KMS-11 (cell line): ENCODE measurements around the gene AGBL5.
A peak's percentile ranks its signal among the peaks of the same experiment; 100 is the strongest.

Experiments
- H2AFZ ChIP-seq: fragments of 200-600 bp; sonication (generic); 2 replicates; pipeline ENCODE4 v1.6.1; 2016; ENCODE audit warnings: antibody characterized with exemption, mixed run types, low read depth
- H3K27ac ChIP-seq: fragments of 200-600 bp; sonication (generic); 2 replicates; pipeline ENCODE4 v1.6.1; 2016; ENCODE audit warnings: mild to moderate bottlenecking, mixed run types
- H3K27me3 ChIP-seq: fragments of 200-600 bp; sonication (generic); 2 replicates; pipeline ENCODE4 v1.6.1; 2017; ENCODE audit warnings: mild to moderate bottlenecking, low read depth, mixed run types, moderate library complexity; ENCODE audit not compliant: insufficient read depth
- H3K36me3 ChIP-seq: fragments of 200-600 bp; sonication (generic); 2 replicates; pipeline ENCODE4 v1.6.1; 2017; ENCODE audit warnings: mild to moderate bottlenecking, mixed run types; ENCODE audit not compliant: insufficient read depth
- H3K4me1 ChIP-seq: fragments of 200-600 bp; sonication (generic); 2 replicates; pipeline ENCODE4 v1.6.1; 2016; ENCODE audit warnings: mild to moderate bottlenecking, low read depth, mixed run types; ENCODE audit not compliant: poor library complexity, severe bottlenecking
- H3K4me2 ChIP-seq: fragments of 200-600 bp; sonication (generic); 2 replicates; pipeline ENCODE4 v1.7.0; 2016; ENCODE audit warnings: mild to moderate bottlenecking, mixed run types
- H3K4me3 ChIP-seq: fragments of 200-600 bp; sonication (generic); IDR thresholded peaks from 2 replicates; pipeline ENCODE4 v1.6.1; 2017; ENCODE audit warnings: low read depth, low read length, mixed read lengths; ENCODE audit not compliant: insufficient read depth
- H3K79me2 ChIP-seq: fragments of 200-600 bp; sonication (generic); 2 replicates; pipeline ENCODE4 v1.6.1; 2016; ENCODE audit warnings: low read depth, mixed run types; ENCODE audit not compliant: insufficient read depth
- H3K9ac ChIP-seq: fragments of 200-600 bp; sonication (generic); 2 replicates; pipeline ENCODE4 v1.6.1; 2016; ENCODE audit warnings: mild to moderate bottlenecking, mixed run types
- H4K20me1 ChIP-seq: fragments of 200-600 bp; sonication (generic); 2 replicates; pipeline ENCODE4 v1.6.1; 2016; ENCODE audit warnings: mild to moderate bottlenecking, mixed run types; ENCODE audit not compliant: insufficient read depth
- CTCF ChIP-seq: fragments of 200-600 bp; sonication (generic); conservative IDR thresholded peaks from 2 replicates; pipeline ENCODE4 v1.6.1; 2017; ENCODE audit warnings: low read depth, mild to moderate bottlenecking, antibody characterized with exemption, low read length, moderate library complexity, mixed read lengths

Gene AGBL5

GRCh38 chr2:27084297-27085061, 33.0 kb downstream of the AGBL5 start:
- Histone ChIP-seq H2AFZ (no peak overlapping the region), H3K79me2 (no peaks in the 10 kb centered on the region), H3K36me3 (no peaks in the 10 kb centered on the region), H3K27me3 (no peaks in the 10 kb centered on the region), H4K20me1 (no peaks in the 10 kb centered on the region), H3K9ac (no peak overlapping the region), H3K4me2 (peak overlapping the region; percentile 68; the same call in 1 of the 2 replicates), H3K27ac (no peak overlapping the region), H3K4me1 (peaks cover 18% of the 10 kb centered on the region), H3K4me3 (no peak overlapping the region)
- TF ChIP-seq CTCF = no peak

GRCh38 chr2:27085062-27085672, 33.7 kb downstream of the AGBL5 start:
- H2AFZ ChIP-seq = peak overlapping the region; percentile 90
- H3K27ac ChIP-seq = no peak overlapping the region
- H3K27me3 ChIP-seq = no peaks in the 10 kb centered on the region
- no peaks in the 10 kb centered on the region for H4K20me1 ChIP-seq
- H3K9ac ChIP-seq = peak overlapping the region; percentile 76; the same call in 1 of the 2 replicates
- H3K4me2 ChIP-seq = peak overlapping the region; percentile 68
- H3K4me1 ChIP-seq = peaks cover 18% of the 10 kb centered on the region
- H3K79me2 ChIP-seq = no peaks in the 10 kb centered on the region
- TF ChIP-seq CTCF = no peak
- peak overlapping the region; percentile 82 for H3K4me3 ChIP-seq
- no peaks in the 10 kb centered on the region for H3K36me3 ChIP-seq

GRCh38 chr2:27085673-27086089, 34.2 kb downstream of the AGBL5 start:
- no peaks in the 10 kb centered on the region for H4K20me1 ChIP-seq
- H2AFZ ChIP-seq = peak overlapping the region; percentile 90
- H3K9ac ChIP-seq = peak overlapping the region; percentile 76; the same call in 1 of the 2 replicates
- no peaks in the 10 kb centered on the region for H3K79me2 ChIP-seq
- H3K27me3 ChIP-seq = no peaks in the 10 kb centered on the region
- no peak overlapping the region for H3K27ac ChIP-seq
- no peaks in the 10 kb centered on the region for H3K36me3 ChIP-seq
- peak overlapping the region; percentile 68 for H3K4me2 ChIP-seq
- H3K4me3 ChIP-seq = peak overlapping the region; percentile 82
- peaks cover 18% of the 10 kb centered on the region for H3K4me1 ChIP-seq
- TF ChIP-seq CTCF = no peak

GRCh38 chr2:27086090-27086723, 34.7 kb downstream of the AGBL5 start:
- TF ChIP-seq CTCF = peak; percentile 50

More at GRCh38 chr2:27086090-27086723, 34.7 kb downstream of the AGBL5 start:
- Histone ChIP-seq H3K27me3 (no peaks in the 10 kb centered on the region), H2AFZ (peak overlapping the region; percentile 90), H3K79me2 (no peaks in the 10 kb centered on the region), H3K4me3 (peak overlapping the region; percentile 82), H3K4me1 (peaks cover 18% of the 10 kb centered on the region), H3K36me3 (no peaks in the 10 kb centered on the region), H3K27ac (peak overlapping the region; percentile 43), H3K4me2 (peak overlapping the region; percentile 68), H3K9ac (peak overlapping the region; percentile 76; the same call in 1 of the 2 replicates), H4K20me1 (no peaks in the 10 kb centered on the region)
